ENCODE measurements around the gene PSTPIP2. TPM values are rescaled to one million over a fixed set of nuclear protein-coding genes. Genes with fewer than 3 reads are reported as not detected.
"Not testable (repeated sequence)": the region's sequence is repeated elsewhere in the genome, so short reads cannot be mapped to it uniquely, and the experiment has no call there.

PSTPIP2 gene
- total and polyA plus RNA-seq, 9 of the 15 experiments (the other 6 are each of a cell fraction or from before 2014, with no cell fraction given): 14.0 to 45.7 (median 27.1) TPM

GRCh38 chr18:46095532-46095931, 23.5 kb upstream of the PSTPIP2 start (continued):
- TF ChIP-seq ATF2 (CRISPR knock-in tag; IDR thresholded peaks at IDR 0.05): no peak
- no peak for TF ChIP-seq ETV5 (CRISPR knock-in tag; IDR thresholded peaks at IDR 0.05; ENCODE audit: low read depth)
- TF ChIP-seq CHAMP1 (IDR thresholded peaks at IDR 0.05): no peak

- H3K9ac ChIP-seq (ENCODE audit: insufficient read depth in 1 of 2, low read depth in 2 of 2, low read length in 2 of 2); H3K9me1 ChIP-seq (ENCODE audit: control insufficient read depth, insufficient read depth, low read length); FAIRE-seq; intact Hi-C loops (cut with micrococcal nuclease); H3K27ac ChIP-seq (ENCODE audit: extremely low read depth, low read depth, low read length); H2AFZ ChIP-seq (ENCODE audit: low read depth, low read length); BruUV-seq (replicated peaks); POLR2A ChIA-PET; H3K9me3 ChIP-seq (replicated peaks; ENCODE audit: control insufficient read depth, insufficient read depth, low read depth, low read length); CTCF ChIA-PET (ENCODE audit: low intra/inter-chr PET ratio); H3K4me1 ChIP-seq (replicated peaks in 1 of 2; ENCODE audit: control insufficient read depth in 2 of 2, insufficient read depth in 2 of 2, low read length in 2 of 2); H3K4me2 ChIP-seq (ENCODE audit: insufficient read depth, low read length); in situ Hi-C loops (cut with MboI); ATAC-seq; DNase-seq (ENCODE audit: extremely low read depth in 1 of 4, low spot score in 3 of 4); H3K27me3 ChIP-seq (ENCODE audit: control insufficient read depth in 2 of 2, insufficient read depth in 2 of 2, low read length in 2 of 2); H3K4me3 ChIP-seq; H4K20me1 ChIP-seq (replicated peaks; ENCODE audit: control insufficient read depth, insufficient read depth, low read length): not testable (repeated sequence)
- 78% methylated on average over 5 of the region's 8 CpGs for WGBS (ENCODE audit: insufficient coverage, low coverage, missing lambda C conversion rate)
- TF ChIP-seq CBFA2T3 (IDR thresholded peaks at IDR 0.05): peak; percentile 32; the same call in 1 of the 2 replicates
- Histone ChIP-seq H3K79me2 (ENCODE audit: control insufficient read depth, insufficient read depth, low read length) (peaks cover 43% of the 10 kb centered on the region), H3K36me3 (ENCODE audit: control insufficient read depth, insufficient read depth, low read length) (peaks cover 98% of the 10 kb centered on the region)
These were observed 16.4 kb upstream of the PSTPIP2 start for GRCh38 chr18:46088501-46088900.
